ENCODE data around the gene RTL1.

Gene RTL1

GRCh38 chr14:100898465-100898864 lies 5.1 kb downstream of the RTL1 start:
- no peak for DNase-seq

- no peak for DNase-seq
Measured at GRCh38 chr14:100896369-100897060, 7.0 kb downstream of the RTL1 start.

DNA sequence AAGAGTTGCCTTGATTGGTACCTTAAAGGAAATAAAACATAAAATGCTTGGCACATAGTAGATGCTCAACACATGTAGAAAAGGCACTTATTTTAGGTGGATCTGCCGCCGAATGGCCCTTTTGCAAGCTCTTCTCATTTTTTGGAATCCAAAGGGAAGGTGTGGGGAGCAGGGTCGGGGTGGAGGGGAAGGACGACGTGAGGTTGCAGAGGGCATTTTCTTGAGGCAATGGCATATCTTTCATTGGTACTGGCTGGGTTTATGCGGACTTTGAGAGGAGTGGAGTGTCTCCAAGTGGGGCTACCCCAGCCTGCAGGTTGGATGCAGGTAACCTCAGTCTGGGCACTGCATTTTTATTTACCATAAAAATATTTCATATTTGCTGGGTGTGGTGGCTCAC lies 8.1 kb downstream of the RTL1 start:
- DNase-seq: no peak

DNA sequence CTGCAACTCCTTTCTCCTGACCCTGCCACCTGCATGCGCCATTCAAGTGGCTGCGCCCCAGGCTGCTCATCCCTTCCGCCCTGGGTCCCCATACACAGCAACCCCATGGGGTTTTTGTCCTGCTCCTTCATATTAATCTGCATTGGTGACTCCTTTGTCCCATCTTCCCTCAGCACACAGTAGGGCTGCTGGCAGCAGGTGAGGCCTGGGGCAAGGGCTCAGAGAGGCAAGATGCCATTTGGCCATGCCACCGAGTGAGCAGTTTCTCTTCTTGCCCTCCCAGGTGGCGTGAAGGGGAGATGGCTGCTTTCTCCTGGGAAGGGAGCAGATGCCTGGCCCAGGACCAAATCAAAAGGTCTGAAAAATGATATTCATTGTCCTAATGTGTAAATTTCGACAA lies 9.1 kb downstream of the RTL1 start:
- no peak for DNase-seq

GRCh38 chr14:100893760-100894159 lies 9.8 kb downstream of the RTL1 start:
- no peak for DNase-seq

- no peak for DNase-seq
Measured at GRCh38 chr14:100893228-100893601, 10.3 kb downstream of the RTL1 start.

DNA sequence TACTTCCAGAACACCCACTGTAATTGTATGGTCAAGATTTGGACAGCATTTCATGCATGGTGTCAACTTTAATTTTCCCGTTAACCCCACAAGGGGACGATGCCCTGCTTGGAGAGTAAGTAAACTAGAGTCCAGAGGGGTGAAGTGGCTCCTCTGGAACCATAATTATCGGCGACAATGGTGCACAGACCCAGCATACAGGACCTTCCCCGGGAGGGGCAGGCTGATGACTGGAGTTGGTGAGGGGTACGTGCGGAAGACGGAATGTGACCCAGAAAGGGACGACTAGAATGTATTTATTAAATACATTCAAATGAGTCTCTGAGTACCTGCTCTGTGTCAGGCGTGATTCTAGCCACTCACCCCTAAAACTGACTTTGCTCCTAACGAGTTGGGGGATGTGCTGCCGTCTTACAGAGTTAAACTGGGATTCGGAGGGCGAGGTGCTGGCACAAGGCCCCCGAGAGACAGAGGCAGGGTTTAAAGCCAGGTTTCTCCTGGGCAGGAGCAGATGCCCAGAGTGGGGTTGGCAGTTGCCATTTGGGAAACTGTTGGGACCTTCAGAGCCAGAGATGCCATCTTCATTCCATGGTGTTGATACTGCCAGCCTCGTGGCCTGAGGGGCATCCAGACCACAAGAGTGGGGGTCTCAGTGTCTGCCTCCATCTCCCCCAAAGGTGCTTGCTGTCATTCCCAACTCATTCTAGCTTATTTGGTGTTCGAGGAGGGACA lies 10.9 kb downstream of the RTL1 start:
- no peak for DNase-seq

DNA sequence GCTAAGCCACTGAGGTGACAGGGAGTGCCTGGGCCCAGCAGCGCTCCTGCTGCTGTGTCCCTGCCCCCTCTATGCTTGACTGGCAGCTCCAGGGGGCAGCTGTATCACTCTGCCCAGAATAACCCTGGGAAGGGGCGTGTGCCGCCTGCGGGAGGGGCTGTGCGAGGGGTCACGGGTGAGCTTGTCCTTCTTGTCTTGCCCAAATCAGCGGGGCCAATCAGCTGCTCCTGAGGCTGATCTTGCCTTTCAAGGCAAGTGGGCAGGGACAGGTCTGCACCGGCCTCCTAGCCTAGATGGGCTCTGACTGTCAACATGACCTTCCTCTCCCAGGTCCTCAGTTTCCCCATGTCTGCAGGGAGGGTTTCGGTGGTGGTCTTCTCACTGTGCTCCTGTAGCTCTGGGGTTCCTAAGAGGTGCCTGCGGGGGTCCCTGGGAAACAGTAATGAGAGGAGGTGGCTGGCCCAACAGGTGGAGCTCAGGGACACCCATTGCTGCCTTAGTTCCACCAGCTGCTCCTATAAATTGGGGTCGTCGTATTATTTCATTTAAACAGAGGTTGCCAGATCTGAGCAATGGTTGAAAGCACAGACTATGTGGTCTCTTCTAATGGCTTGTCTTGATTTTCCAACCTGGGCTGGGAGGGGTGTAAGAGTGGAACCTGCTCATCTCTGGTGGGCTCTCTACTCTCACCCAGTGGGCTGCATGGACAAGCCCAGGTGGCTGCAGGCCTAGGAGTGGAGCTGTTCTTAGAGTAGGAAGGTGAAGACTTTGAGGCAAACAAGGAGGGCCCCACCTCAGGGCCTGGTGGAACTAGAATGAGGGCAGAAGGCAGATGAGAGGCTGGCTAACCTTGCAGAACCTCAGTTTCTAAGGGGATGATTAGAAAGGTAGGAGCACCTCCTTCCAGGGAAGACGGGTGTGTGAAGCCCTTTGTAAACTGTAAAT lies 11.7 kb downstream of the RTL1 start:
- DNase-seq: no peak

GRCh38 chr14:100891051-100891450 lies 12.5 kb downstream of the RTL1 start:
- DNase-seq: no peak

DNA sequence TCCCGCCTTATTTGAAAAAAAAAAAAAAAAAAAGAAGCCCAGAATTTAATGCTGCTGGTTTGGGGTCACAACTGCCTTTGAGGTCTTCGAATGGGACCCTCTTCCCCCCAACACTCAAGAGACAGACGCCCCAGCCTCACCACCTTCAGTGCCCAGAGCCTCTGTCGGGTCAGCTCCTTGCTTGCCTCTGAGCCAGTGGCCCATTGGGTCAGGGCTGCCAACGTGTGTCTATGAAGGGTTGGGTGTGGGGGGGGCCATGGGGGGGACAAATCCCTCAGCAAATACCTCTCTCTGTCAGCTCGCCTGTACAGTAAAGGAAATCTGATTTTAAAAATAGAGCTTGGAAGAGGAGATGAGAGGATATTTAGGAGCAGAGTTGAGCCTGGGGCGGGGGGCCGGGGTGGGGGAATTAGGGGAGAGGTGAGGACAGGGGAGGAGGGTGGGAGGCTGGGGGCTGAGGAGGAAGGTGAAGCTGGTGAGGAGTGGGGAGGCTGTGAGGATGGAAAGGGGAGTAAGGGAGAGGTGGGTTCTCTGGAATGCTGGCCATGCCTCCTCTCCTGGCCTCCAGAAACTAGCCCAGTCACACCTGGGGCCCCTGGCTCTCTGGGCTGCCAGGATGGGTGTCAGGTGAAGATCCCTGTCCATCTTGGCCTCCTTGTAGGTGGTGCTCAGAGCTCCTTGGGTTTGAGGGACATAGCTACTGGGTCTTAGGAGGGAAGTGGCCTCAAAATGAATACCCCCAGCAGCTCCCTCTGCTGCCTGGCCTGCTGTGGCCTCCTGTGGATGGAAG lies 13.3 kb downstream of the RTL1 start:
- no peak for DNase-seq

- no peak for DNase-seq
Measured at GRCh38 chr14:100889641-100890040, 13.9 kb downstream of the RTL1 start.

GRCh38 chr14:100888789-100889315 lies 14.7 kb downstream of the RTL1 start:
- DNase-seq: no peak

DNA sequence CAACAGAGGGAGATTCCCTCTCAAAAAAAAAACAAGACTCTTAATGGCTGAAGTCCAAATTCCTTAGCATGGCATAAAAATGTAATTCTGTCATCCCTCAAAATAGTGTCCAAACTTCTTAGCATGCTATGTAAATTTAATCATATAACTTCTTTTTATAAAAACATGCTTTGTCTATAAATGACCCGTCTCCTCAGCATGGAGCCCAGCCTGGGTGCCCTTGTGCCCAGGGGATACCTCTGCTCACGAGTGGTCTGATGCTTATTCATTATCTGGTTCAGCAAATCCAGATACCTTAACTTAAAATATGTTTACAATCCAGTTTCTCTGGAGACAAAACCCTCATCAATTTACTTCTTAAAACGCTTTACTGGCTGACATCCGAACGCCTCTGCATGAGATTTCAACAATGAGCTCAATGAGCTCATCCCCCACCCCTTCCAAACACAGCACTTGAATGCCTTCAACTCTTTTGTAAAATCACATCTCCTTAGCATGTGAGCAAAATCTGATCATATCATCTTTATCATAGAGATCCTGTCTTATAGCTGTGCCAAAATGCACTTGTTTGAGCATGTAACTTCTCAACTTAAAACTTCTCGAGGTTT lies 15.7 kb downstream of the RTL1 start:
- no peak for DNase-seq

GRCh38 chr14:100885617-100886016 lies 17.9 kb downstream of the RTL1 start:
- no peak for DNase-seq

DNA sequence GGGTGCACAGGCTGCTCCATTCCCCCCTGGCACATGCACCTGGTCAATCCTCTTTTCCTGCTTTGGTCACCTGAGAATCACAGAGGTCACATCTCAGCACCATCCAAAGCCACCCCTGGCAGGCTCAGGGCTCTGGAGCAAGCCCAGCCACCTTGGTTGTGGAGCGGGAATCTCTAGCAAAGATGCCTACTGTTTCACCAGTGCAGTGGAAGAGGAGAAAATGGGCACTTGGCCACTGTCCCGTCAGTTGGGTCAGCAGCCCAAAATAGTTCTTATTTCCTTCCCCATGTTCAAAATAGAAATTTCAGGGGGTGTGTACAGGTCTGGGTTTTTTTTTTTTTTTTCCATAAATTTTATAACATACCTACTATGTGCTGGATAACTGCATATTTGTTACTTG lies 18.3 kb downstream of the RTL1 start:
- DNase-seq: no peak

- no peak for DNase-seq
Measured at GRCh38 chr14:100884456-100884855, 19.1 kb downstream of the RTL1 start.

GRCh38 chr14:100883789-100884101 lies 19.8 kb downstream of the RTL1 start:
- no peak for DNase-seq

- DNase-seq: no peak
Measured at GRCh38 chr14:100882991-100883788, 20.3 kb downstream of the RTL1 start.

DNA sequence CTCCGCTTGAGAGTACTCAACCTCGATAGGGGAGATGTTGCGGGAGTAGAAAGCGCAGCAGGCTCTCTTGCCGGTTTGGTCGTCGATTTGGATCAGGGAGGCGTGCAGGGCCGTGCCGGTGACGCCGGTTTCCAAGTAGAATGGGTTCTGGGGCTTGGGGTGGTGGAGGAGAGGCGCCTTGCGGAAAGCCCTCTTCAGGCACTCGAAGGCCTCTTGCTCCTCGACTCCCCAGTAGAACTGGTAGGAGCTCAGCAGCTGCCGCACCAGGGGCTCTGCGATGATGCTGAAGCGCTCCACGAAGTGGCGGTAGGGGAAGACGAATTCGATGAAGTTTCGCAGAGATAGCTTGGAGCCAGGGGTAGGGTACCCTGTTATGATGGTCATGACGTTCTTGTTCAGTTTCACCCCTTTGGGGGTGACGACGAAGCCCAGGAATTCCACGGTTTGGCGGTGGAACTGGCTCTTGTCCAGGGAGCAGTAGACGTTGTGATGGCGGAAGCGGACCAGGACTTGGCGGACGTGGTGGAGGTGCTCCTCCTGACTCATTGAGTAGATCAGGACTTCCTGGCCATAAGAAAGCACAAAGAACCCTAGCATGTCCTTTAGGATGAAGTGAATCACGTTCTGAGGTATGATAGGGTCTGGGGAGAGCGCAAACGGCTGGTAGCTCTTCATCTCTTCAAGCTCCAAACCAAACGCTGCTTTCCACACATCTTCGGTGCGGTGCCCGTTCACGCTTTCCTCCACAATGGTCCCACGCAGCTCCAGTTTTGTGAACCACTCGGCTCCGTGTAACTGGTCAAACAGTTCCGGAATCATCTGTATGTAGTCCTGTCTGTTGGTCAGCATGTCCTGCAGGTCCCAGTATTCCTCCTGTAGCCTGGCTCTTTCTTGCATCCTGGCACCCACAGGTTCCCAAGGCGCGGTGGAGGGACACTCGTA lies 21.2 kb downstream of the RTL1 start:
- no peak for DNase-seq
